Liver (tissue), 3 donors: Measurements from ENCODE around the gene NUP93.

ENCODE experiments used
- GABPA ChIP-seq, 2 donors: IDR thresholded peaks in 1 of 2; conservative IDR thresholded peaks in 1 of 2; 2 replicates each; pipeline ENCODE4 v1.6.1; 2016; ENCODE audit warnings: antibody characterized with exemption in 2 of 2, mild to moderate bottlenecking in 1 of 2, moderate library complexity in 1 of 2
- HNF4A ChIP-seq, 2 donors: conservative IDR thresholded peaks; 2 replicates each; pipeline ENCODE4 v1.6.1; 2016; ENCODE audit warnings: antibody characterized with exemption in 2 of 2, mild to moderate bottlenecking in 2 of 2
- JUND ChIP-seq, 2 donors: IDR thresholded peaks; 2 replicates each; pipeline ENCODE4 v1.6.1; 2016; ENCODE audit warnings: antibody characterized with exemption in 2 of 2
- RAD21 ChIP-seq, 2 donors: IDR thresholded peaks; 2 replicates each; pipeline ENCODE4 v1.6.1; 2016; ENCODE audit warnings: antibody characterized with exemption in 2 of 2, mild to moderate bottlenecking in 2 of 2
- REST ChIP-seq: IDR thresholded peaks from 2 replicates; pipeline ENCODE4 v1.6.1; 2016; ENCODE audit warnings: antibody characterized with exemption, mild to moderate bottlenecking
- SP1 ChIP-seq: IDR thresholded peaks from 2 replicates; pipeline ENCODE4 v1.6.1; 2018; ENCODE audit warnings: antibody characterized with exemption, mild to moderate bottlenecking
- TAF1 ChIP-seq: conservative IDR thresholded peaks from 2 replicates; pipeline ENCODE4 v1.6.1; 2016; ENCODE audit warnings: antibody characterized with exemption, mild to moderate bottlenecking
- YY1 ChIP-seq: IDR thresholded peaks from 2 replicates; pipeline ENCODE4 v1.6.1; 2016; ENCODE audit warnings: antibody characterized with exemption, mild to moderate bottlenecking
- TF ChIP-seq, protein P1 (sequence below): fragments of 150-350 bp; IDR thresholded peaks from 2 replicates; pipeline ENCODE4 v1.5.1; 2017; ENCODE audit warnings: improper control_type of control experiment, low read depth, low read length; ENCODE audit not compliant: missing input control
- TF ChIP-seq, protein P2 (sequence below): IDR thresholded peaks from 2 replicates; pipeline ENCODE4 v1.6.1; 2016; ENCODE audit warnings: antibody characterized with exemption
- TF ChIP-seq, protein P3 (sequence below): IDR thresholded peaks from 2 replicates; pipeline ENCODE4 v1.6.1; 2016; ENCODE audit warnings: antibody characterized with exemption
- donor health status: healthy.
- donor health status: healthy.

DNA sequence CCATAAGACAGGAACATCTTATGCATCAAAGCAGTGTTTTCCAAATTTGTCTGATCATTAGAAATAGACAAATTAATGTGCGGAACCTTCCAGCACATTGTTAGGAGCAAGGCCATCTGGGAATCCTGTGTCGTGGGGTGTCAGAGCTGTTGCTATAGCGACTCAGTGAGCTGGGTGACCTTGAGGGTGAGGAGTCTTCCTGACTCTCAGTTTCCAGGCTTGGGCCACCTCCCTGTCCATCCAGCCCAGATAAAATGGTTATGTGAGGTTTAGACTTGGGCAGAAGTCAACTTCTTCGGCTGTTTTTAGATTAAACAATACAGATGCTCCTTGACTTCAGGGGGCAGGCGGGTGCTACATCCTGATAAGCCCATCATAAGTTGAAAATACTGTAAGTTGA is 27.1 kb upstream of the NUP93 start:
- TF ChIP-seq, protein P1, sequence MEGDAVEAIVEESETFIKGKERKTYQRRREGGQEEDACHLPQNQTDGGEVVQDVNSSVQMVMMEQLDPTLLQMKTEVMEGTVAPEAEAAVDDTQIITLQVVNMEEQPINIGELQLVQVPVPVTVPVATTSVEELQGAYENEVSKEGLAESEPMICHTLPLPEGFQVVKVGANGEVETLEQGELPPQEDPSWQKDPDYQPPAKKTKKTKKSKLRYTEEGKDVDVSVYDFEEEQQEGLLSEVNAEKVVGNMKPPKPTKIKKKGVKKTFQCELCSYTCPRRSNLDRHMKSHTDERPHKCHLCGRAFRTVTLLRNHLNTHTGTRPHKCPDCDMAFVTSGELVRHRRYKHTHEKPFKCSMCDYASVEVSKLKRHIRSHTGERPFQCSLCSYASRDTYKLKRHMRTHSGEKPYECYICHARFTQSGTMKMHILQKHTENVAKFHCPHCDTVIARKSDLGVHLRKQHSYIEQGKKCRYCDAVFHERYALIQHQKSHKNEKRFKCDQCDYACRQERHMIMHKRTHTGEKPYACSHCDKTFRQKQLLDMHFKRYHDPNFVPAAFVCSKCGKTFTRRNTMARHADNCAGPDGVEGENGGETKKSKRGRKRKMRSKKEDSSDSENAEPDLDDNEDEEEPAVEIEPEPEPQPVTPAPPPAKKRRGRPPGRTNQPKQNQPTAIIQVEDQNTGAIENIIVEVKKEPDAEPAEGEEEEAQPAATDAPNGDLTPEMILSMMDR, result no peak
- TF ChIP-seq, protein P2, sequence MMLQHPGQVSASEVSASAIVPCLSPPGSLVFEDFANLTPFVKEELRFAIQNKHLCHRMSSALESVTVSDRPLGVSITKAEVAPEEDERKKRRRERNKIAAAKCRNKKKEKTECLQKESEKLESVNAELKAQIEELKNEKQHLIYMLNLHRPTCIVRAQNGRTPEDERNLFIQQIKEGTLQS, result no peak
- TF ChIP-seq TAF1, result no peak
- no peak for TF ChIP-seq RAD21 (IDR thresholded peaks at IDR 0.05)
- TF ChIP-seq REST, result no peak
- no peak for TF ChIP-seq SP1
- TF ChIP-seq YY1, result no peak
- TF ChIP-seq, protein P3, sequence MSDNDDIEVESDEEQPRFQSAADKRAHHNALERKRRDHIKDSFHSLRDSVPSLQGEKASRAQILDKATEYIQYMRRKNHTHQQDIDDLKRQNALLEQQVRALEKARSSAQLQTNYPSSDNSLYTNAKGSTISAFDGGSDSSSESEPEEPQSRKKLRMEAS, result no peak
- TF ChIP-seq JUND (IDR thresholded peaks at IDR 0.05), result no peak
- no peak for TF ChIP-seq GABPA (IDR thresholded peaks at IDR 0.05 in 1 of 2, conservative IDR thresholded peaks at IDR 0.05 in 1 of 2)
- TF ChIP-seq HNF4A (conservative IDR thresholded peaks at IDR 0.05), result no peak
